AG09309 (cell line): ENCODE data around the gene QRICH2.
A peak's percentile ranks its signal among the peaks of the same experiment; 100 is the strongest.

ENCODE experiments used
- DNase-seq: peaks from one replicate; pipeline ENCODE4 v3.0.0-alpha.2; 2010; ENCODE audit warnings: low read depth
- H3K4me3 ChIP-seq: 2 replicates; pipeline ENCODE4 v1.5.1; 2011; ENCODE audit warnings: mild to moderate bottlenecking, low read depth, low read length, moderate library complexity; ENCODE audit not compliant: control insufficient read depth
- TF ChIP-seq, protein P1 (sequence below): IDR thresholded peaks from 2 replicates; pipeline ENCODE4 v1.5.1; 2011; ENCODE audit warnings: mild to moderate bottlenecking, low read depth, low read length, inconsistent platforms; ENCODE audit not compliant: insufficient read depth, control insufficient read depth; ENCODE audit errors: missing control alignments

The QRICH2 gene

DNA sequence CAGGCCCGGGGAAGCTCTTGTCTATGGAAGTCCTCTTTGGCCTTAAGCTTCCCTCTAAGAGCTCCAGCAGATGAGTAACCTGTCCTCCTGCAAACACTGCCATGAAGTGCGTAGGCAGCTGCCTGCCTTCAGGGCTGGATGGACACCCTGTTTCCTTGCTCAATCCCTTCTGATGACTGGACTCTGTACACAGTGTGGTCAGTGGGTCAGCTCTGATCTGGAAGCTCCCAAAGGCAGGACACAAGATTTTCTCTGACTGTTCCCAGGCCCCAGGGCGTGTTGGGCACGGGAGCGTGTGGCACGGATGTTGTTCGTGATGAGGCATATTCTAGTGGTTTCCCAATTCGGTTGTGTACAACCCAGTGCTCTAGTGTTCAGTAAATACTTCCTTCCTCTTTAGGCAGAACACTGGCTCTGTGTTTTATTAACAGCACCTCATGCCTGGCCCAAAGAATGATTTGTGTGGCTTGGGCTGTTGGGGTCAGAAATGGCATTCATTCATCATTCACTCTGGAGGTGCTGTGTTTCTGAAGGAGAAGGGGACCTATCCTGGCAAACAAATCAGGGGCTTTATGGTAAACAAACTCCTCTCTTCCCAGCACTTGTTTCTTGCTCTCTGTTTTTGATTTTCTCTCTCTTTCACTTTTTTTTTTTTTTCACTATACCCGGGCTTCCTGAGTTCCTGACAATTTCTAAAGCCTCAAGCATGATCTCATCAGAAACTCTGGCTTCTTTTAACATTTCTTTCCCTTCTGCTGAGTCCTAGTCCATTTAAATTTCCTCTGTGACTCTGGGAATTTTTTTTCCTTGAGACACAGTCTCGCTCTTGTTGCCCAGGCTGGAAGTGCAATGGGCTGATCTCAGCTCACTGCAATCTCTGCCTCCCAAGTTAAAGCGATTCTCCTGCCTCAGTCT, 55.8 kb downstream of the QRICH2 start:
- DNase-seq = peak; percentile 93

DNA sequence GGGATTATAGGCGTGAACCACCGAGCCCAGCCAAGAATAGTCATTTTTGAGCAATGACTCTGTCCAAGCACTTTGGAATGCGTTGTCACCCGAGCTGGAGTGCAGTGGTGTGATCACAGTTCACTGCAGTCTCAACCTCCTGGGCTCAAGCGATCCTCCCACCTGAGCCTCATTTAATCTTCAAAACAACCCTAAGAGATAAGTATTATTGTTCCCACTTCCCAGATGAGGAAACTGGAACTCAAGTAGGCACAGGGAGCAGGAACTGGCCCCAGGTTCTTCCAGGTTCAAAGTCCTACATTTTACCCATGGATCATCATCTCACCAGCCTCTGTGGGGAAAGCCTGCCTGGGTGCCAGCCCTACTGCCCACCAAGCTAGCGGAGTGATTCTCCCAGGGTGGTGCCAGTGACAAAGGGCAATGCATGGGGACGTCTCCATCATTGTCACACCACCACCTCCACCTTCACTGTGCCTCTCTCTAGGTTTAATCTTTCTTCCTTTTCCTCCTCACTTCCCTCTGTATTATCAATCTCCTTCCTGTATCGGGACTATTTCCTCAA, 56.5 kb downstream of the QRICH2 start:
- no peak for DNase-seq
- H3K4me3 ChIP-seq = no peak overlapping the region
- TF ChIP-seq, protein P1, sequence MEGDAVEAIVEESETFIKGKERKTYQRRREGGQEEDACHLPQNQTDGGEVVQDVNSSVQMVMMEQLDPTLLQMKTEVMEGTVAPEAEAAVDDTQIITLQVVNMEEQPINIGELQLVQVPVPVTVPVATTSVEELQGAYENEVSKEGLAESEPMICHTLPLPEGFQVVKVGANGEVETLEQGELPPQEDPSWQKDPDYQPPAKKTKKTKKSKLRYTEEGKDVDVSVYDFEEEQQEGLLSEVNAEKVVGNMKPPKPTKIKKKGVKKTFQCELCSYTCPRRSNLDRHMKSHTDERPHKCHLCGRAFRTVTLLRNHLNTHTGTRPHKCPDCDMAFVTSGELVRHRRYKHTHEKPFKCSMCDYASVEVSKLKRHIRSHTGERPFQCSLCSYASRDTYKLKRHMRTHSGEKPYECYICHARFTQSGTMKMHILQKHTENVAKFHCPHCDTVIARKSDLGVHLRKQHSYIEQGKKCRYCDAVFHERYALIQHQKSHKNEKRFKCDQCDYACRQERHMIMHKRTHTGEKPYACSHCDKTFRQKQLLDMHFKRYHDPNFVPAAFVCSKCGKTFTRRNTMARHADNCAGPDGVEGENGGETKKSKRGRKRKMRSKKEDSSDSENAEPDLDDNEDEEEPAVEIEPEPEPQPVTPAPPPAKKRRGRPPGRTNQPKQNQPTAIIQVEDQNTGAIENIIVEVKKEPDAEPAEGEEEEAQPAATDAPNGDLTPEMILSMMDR = no peak

More for the DNA sequence above, 55.8 kb downstream of the QRICH2 start:
- no peak overlapping the region for H3K4me3 ChIP-seq
- TF ChIP-seq, protein P1 = no peak

DNA sequence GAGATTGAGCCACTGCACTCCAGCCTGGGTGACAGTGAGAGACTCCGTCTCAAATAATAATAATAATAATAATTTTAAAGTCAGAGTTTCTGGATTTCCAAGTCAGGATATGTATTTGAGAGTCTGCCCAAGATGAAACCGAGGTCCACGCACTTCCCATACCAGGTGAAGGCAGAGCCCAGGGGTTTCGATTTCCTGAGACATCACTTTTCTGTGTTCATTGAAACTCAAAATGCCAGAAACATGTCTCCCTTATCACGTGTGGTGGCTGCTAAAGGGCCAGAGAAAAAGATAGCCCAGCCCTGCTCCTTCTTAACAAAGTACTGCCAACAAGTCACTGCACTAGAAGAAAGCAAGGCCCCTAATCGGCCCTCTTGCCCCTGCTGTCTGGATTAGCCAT, 57.9 kb downstream of the QRICH2 start:
- DNase-seq = no peak
- TF ChIP-seq, protein P1 = no peak
- H3K4me3 ChIP-seq = no peak overlapping the region

DNA sequence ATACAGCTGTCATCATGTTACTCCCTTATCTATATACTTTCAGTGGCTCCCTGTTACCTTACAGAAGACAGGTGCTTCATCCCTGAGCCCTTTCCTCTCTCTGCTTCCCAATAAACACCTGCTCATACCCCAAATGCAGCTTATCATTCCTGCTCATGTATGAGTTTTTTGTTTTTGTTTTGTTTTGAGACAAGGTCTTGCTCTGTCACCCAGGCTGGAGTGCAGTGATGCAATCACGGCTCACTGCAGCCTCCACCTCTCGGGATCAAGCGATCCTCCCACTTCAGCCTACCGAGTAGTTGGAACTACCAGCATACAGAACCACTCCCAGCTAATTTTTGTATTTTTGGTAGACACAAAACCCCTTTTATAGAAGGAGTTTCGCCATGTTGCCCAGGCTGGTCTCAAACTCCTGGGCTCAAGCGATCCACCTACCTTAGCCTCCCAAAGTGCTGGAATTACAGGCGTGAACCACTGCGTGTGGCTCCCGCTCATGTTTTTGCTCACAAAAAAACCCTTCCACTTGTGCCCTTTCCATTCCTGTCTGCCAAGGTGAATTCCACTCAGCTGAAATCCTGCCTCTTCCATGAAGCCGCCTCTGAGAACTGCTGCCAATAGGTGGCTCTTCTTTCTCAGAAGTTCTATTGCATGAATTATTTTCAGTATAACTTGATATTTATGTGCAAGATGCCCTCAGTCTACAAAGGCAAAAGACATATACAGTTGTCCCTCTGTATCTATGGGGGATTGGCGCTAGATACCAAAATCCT, 59.9 kb downstream of the QRICH2 start:
- TF ChIP-seq, protein P1 = no peak
- DNase-seq = no peak
- no peak overlapping the region for H3K4me3 ChIP-seq

DNA sequence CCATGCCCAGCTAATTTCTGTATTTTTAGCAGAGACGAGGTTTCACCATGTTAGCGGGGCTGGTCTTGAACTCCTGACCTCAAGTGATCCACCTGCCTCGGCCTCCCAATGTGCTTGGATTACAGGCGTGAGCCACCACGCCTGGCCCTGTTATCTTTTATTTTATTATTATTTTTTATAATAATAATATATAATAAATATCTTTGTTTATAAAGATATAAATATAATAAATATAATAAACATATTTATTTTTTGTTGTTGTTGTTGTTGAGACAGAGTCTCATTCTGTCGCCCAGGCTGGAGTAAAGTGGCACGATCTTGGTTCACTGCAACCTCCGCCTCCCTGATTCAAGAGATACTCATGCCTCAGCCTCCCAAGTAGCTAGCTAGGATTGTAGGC, 60.8 kb downstream of the QRICH2 start:
- TF ChIP-seq, protein P1 = no peak

More for the DNA sequence above, 60.8 kb downstream of the QRICH2 start:
- no peak for DNase-seq
- H3K4me3 ChIP-seq = no peak overlapping the region
